ENCODE results near the gene ARHGAP5.

ARHGAP5 gene

GRCh38 chr14:32202998-32203882 lies 126.1 kb downstream of the ARHGAP5 start, which contains the start of gene RNU6-8:
Gene RNU6-8 (minus strand): TSS chr14:32203269.
- Histone ChIP-seq H3K27me3 (no peaks in the 10 kb centered on the region), H3K36me3 (no peaks in the 10 kb centered on the region), H3K27ac (peak within 1 kb of the TSS; percentile 86 to 89), H3K9me3 (no peaks in the 10 kb centered on the region), H3K4me3 (peak within 1 kb of the TSS; percentile 73 to 83), H3K4me1 (peaks cover 0 to 18% (median 3%) of the 10 kb centered on the region in 4 donors)
- intact Hi-C loops (cut with DNase I; ENCODE audit: low total_unique reads): loop anchor here (2.0 to 5.0 kb wide), 2 partner anchors 49 to 126 kb away; partner anchors contain the start of gene ARHGAP5
- TF ChIP-seq CTCF (IDR thresholded peaks at IDR 0.05): no peak
- peak; percentile 69 to 91 for DNase-seq

GRCh38 chr14:32203928-32204357 lies 126.8 kb downstream of the ARHGAP5 start:
- no peak for DNase-seq
- H3K36me3 ChIP-seq: no peaks in the 10 kb centered on the region
- H3K4me3 ChIP-seq: peak overlapping the region; percentile 73 to 83
- intact Hi-C loops (cut with DNase I; ENCODE audit: low total_unique reads): loop anchor here (2.0 to 5.0 kb wide), 2 partner anchors 48 to 127 kb away; partner anchors contain the start of gene ARHGAP5
- peak overlapping the region; percentile 86 to 89 for H3K27ac ChIP-seq
- TF ChIP-seq CTCF (IDR thresholded peaks at IDR 0.05): no peak
- no peaks in the 10 kb centered on the region for H3K9me3 ChIP-seq
- H3K27me3 ChIP-seq: no peaks in the 10 kb centered on the region
- peaks cover 0 to 18% (median 3%) of the 10 kb centered on the region in 4 donors for H3K4me1 ChIP-seq

- no peak for TF ChIP-seq CTCF (IDR thresholded peaks at IDR 0.05)
- H3K36me3 ChIP-seq: no peaks in the 10 kb centered on the region
- H3K4me3 ChIP-seq: no peak overlapping the region
- no peaks in the 10 kb centered on the region for H3K27me3 ChIP-seq
- H3K4me1 ChIP-seq: peaks cover 0 to 18% (median 3%) of the 10 kb centered on the region in 4 donors
- intact Hi-C loops (cut with DNase I; ENCODE audit: low total_unique reads): no loop called here
- H3K9me3 ChIP-seq: no peaks in the 10 kb centered on the region
- no peak for DNase-seq
- no peak overlapping the region for H3K27ac ChIP-seq
Measured at GRCh38 chr14:32205554-32205953, 128.4 kb downstream of the ARHGAP5 start.

- H3K27me3 ChIP-seq: no peaks in the 10 kb centered on the region
- H3K9me3 ChIP-seq: no peaks in the 10 kb centered on the region
- H3K4me1 ChIP-seq: peaks cover 0 to 13% (median 3%) of the 10 kb centered on the region in 4 donors
- DNase-seq: no peak
- no peaks in the 10 kb centered on the region for H3K36me3 ChIP-seq
- H3K27ac ChIP-seq: no peak overlapping the region
- TF ChIP-seq CTCF (IDR thresholded peaks at IDR 0.05): no peak
- intact Hi-C loops (cut with DNase I; ENCODE audit: low total_unique reads): no loop called here
- no peak overlapping the region for H3K4me3 ChIP-seq
Measured at GRCh38 chr14:32205984-32206383, 128.9 kb downstream of the ARHGAP5 start.

GRCh38 chr14:32206552-32206951 lies 129.4 kb downstream of the ARHGAP5 start:
- Histone ChIP-seq H3K36me3 (no peaks in the 10 kb centered on the region), H3K4me1 (peaks cover 0 to 11% (median 3%) of the 10 kb centered on the region in 4 donors), H3K9me3 (no peaks in the 10 kb centered on the region), H3K27me3 (no peaks in the 10 kb centered on the region), H3K4me3 (no peak overlapping the region), H3K27ac (no peak overlapping the region)
- TF ChIP-seq CTCF (IDR thresholded peaks at IDR 0.05): no peak
- intact Hi-C loops (cut with DNase I; ENCODE audit: low total_unique reads): no loop called here
- no peak for DNase-seq

All from tibial artery (tissue), 4 donors.